NCI-H1436 (cell line): Measurements from ENCODE around the gene KCNK1.
"Not testable (repeated sequence)": the region's sequence is repeated elsewhere in the genome, so short reads cannot be mapped to it uniquely, and the experiment has no call there.

Experiments used
- DNase-seq: peaks from one replicate; lab custom pipeline; 2025; lab: John Stamatoyannopoulos, UW

Gene KCNK1

GRCh38 chr1:233667741-233668140, 53.8 kb downstream of the KCNK1 start:
- no peak for DNase-seq

GRCh38 chr1:233668146-233668724, 54.3 kb downstream of the KCNK1 start:
- DNase-seq, result no peak

- no peak for DNase-seq
Observed at GRCh38 chr1:233668725-233669294, 54.9 kb downstream of the KCNK1 start.

GRCh38 chr1:233670363-233670762, 56.5 kb downstream of the KCNK1 start:
- DNase-seq, result not testable (repeated sequence)

GRCh38 chr1:233671286-233671685, 57.4 kb downstream of the KCNK1 start:
- DNase-seq, result no peak

- DNase-seq, result no peak
Observed at GRCh38 chr1:233672732-233673131, 58.8 kb downstream of the KCNK1 start.

GRCh38 chr1:233673261-233673946, 59.5 kb downstream of the KCNK1 start:
- no peak for DNase-seq

- no peak for DNase-seq
Observed at GRCh38 chr1:233673947-233674431, 60.1 kb downstream of the KCNK1 start.

GRCh38 chr1:233675446-233675845, 61.5 kb downstream of the KCNK1 start:
- no peak for DNase-seq

- no peak for DNase-seq
Observed at GRCh38 chr1:233675893-233676292, 62.0 kb downstream of the KCNK1 start.

- no peak for DNase-seq
Observed at GRCh38 chr1:233677690-233678354, 63.9 kb downstream of the KCNK1 start.

GRCh38 chr1:233679030-233679429, 65.1 kb downstream of the KCNK1 start:
- DNase-seq, result no peak

GRCh38 chr1:233679591-233680373, 65.9 kb downstream of the KCNK1 start:
- DNase-seq, result no peak

- no peak for DNase-seq
Observed at GRCh38 chr1:233681285-233681684, 67.4 kb downstream of the KCNK1 start.

GRCh38 chr1:233686653-233687052, 72.7 kb downstream of the KCNK1 start:
- not testable (repeated sequence) for DNase-seq

- no peak for DNase-seq
Observed at GRCh38 chr1:233689017-233689747, 75.3 kb downstream of the KCNK1 start.

GRCh38 chr1:233689748-233690254, 75.9 kb downstream of the KCNK1 start:
- DNase-seq, result no peak

- no peak for DNase-seq
Observed at GRCh38 chr1:233695901-233696300, 82.0 kb downstream of the KCNK1 start.

- DNase-seq, result peak; percentile 54
Observed at GRCh38 chr1:233700338-233700737, 86.4 kb downstream of the KCNK1 start.

GRCh38 chr1:233704170-233704897, 90.4 kb downstream of the KCNK1 start:
- DNase-seq, result no peak
